ENCODE data around the gene SHF.

- TF ChIP-seq EZH2 (IDR thresholded peaks at IDR 0.05) (no peak), POLR2AphosphoS5 (IDR thresholded peaks at IDR 0.05; ENCODE audit: borderline replicate concordance, low read depth, low read length) (no peak), FOXP2 (optimal IDR thresholded peaks at IDR 0.05; ENCODE audit: control extremely low read depth, extremely low read length, insufficient read depth) (no peak)
These were observed 37.9 kb upstream of the SHF start for GRCh38 chr15:45225506-45226273.
